K562 (cell line): Measurements from ENCODE around the gene BHLHE40. TPM values are rescaled to one million over a fixed set of nuclear protein-coding genes. Genes with fewer than 3 reads are reported as not detected.

Experiments used
- CTBP1 ChIP-seq: fragments of 450-650 bp; IDR thresholded peaks from 2 replicates; pipeline ENCODE4 v1.6.1; 2016; ENCODE audit warnings: borderline replicate concordance
- E2F6 ChIP-seq, 2 experiments: IDR thresholded peaks; 2 replicates each; pipeline ENCODE4 v1.6.1; 2011; ENCODE audit warnings: borderline replicate concordance in 1 of 2, control low read depth in 1 of 2, low read depth in 1 of 2, low read length in 1 of 2, mild to moderate bottlenecking in 1 of 2, mixed read lengths in 1 of 2, moderate library complexity in 1 of 2; ENCODE audit not compliant: insufficient read depth in 1 of 2, insufficient read length in 1 of 2, poor library complexity in 1 of 2, severe bottlenecking in 1 of 2; ENCODE audit errors: extremely low read depth in 1 of 2
- KDM2B ChIP-seq: fragments of 250-450 bp; sonication (Bioruptor Pico); IDR thresholded peaks from 2 replicates; pipeline ENCODE4 v1.8.0; 2021; ENCODE audit warnings: mild to moderate bottlenecking, moderate library complexity
- NRF1 ChIP-seq, 2 experiments: fragments of 450-650 bp; IDR thresholded peaks in 1 of 2; conservative IDR thresholded peaks in 1 of 2; 2 replicates each; pipeline ENCODE4 v1.6.1; 2014; ENCODE audit warnings: mild to moderate bottlenecking in 2 of 2
- RBBP5 ChIP-seq: fragments of 200-600 bp; sonication (generic); IDR thresholded peaks from 2 replicates; pipeline ENCODE4 v1.6.1; 2012; ENCODE audit warnings: borderline replicate concordance, mild to moderate bottlenecking, low read length, control low read depth, inconsistent platforms; ENCODE audit not compliant: insufficient read depth, poor library complexity, severe bottlenecking
- SUPT5H ChIP-seq: fragments of 450-650 bp; IDR thresholded peaks from 2 replicates; pipeline ENCODE4 v1.6.1; 2016
- YY1 ChIP-seq, 3 experiments: IDR thresholded peaks; 2 replicates each; pipeline ENCODE4 v1.6.1; 2011; ENCODE audit warnings: low read length in 2 of 3, mild to moderate bottlenecking in 2 of 3, moderate library complexity in 2 of 3, borderline replicate concordance in 1 of 3, control low read depth in 1 of 3, low read depth in 1 of 3; ENCODE audit not compliant: insufficient read depth in 3 of 3, insufficient replicate concordance in 2 of 3, control insufficient read depth in 1 of 3, insufficient read length in 1 of 3; ENCODE audit errors: extremely low read depth in 1 of 3
- ZNF324 ChIP-seq: fragments of 250-450 bp; sonication (Bioruptor Pico); IDR thresholded peaks from 2 replicates; pipeline ENCODE4 v1.4.0; 2020; ENCODE audit warnings: mild to moderate bottlenecking
- ZNF79 ChIP-seq: fragments of 250-450 bp; sonication (Bioruptor Pico); IDR thresholded peaks from 2 replicates; pipeline ENCODE4 v1.4.0; 2020; ENCODE audit warnings: low read depth, mild to moderate bottlenecking, moderate library complexity
- polyA plus RNA-seq, 8 experiments: library from polyadenylated mRNA; depleted of rRNA in 4 of 8; stranded (reverse) in 5 of 8; unstranded in 3 of 8; fragments of >200 nt; fragmentation: Nextera tagmentation in 2 of 8; fragmentation: Illumina TruSeq in 1 of 8; extraction: Ambion mirVana in 2 of 8; extraction: Trizol in 1 of 8; gene quantifications; 2 replicates each; pipeline versions ENCODE4 v1.2.1 to v1.2.3, GENCODE V29; 2011 to 2014; ENCODE audit warnings: inconsistent platforms in 1 of 8, missing spikeins in 1 of 8
- total RNA-seq, 7 experiments: library from RNA; depleted of rRNA in 6 of 7; stranded (reverse); fragments of >200 nt in 6 of 7; fragmentation: Illumina TruSeq in 2 of 7; extraction: Trizol in 2 of 7; gene quantifications; 2 replicates each; pipeline versions ENCODE4 v1.2.1 to v1.2.3, GENCODE V29; 2011 to 2021; ENCODE audit warnings: low replicate concordance in 1 of 7
- TF ChIP-seq, protein P1 (sequence below), 2 experiments: fragments of 450-650 bp; IDR thresholded peaks; 2 replicates each; pipeline ENCODE4 v1.6.1; 2016; ENCODE audit warnings: mild to moderate bottlenecking in 2 of 2, borderline replicate concordance in 1 of 2, low read depth in 1 of 2, moderate library complexity in 1 of 2
- TF ChIP-seq, protein P2 (sequence below), 3 experiments: fragments of 200-800 bp in 1 of 3; fragments of 250-450 bp in 1 of 3; fragments of 450-650 bp in 1 of 3; sonication (Bioruptor Pico) in 1 of 3; sonication (Bioruptor generic) in 1 of 3; formaldehyde crosslinking in 1 of 3; IDR thresholded peaks; 2 replicates each; pipeline versions ENCODE4 v1.6.1 to v1.8.0; 2016 to 2022; ENCODE audit warnings: mild to moderate bottlenecking in 2 of 3, missing genetic modification characterization in 2 of 3, missing compliant biosample characterization in 1 of 3, moderate library complexity in 1 of 3

The BHLHE40 gene
- total and polyA plus RNA-seq, 9 of the 15 experiments (the other 6 are each of a cell fraction or from before 2014, with no cell fraction given): 12.0 to 83.9 (median 31.4) TPM

DNA sequence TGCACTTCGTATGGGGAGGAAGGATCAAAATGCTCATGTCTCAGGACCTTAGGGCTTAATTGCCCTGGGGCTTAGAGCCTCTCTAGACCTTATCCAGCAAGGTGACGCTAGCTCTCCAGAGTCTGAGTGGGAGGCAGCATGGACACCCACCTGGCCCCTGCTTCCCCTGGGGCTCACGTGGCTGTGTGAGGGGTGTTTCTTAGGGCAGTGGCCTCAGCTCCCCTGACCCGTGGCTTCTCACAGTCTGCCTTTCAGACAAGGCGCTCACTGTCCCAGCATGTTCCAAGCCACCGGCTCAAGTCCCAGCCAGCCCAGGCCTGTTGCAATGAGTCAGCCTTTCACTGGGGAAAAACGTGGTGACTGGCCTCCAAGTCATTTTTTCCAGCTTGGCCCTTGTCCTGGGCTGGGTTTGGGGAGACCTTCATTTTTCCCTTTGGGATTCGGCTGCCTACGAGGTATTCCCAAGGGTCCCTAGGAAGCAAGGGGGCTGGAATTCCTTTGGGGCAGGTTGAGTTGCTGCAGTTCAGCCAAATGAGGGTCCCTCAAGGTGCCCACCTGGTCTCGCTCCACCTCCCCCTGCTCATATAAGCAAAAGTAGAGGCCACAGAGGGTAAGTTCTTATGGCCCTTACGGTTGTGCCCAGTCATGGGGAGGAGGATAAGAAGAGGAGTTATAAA is 15.7 kb downstream of the BHLHE40 start (continued):
- TF ChIP-seq, protein P1, sequence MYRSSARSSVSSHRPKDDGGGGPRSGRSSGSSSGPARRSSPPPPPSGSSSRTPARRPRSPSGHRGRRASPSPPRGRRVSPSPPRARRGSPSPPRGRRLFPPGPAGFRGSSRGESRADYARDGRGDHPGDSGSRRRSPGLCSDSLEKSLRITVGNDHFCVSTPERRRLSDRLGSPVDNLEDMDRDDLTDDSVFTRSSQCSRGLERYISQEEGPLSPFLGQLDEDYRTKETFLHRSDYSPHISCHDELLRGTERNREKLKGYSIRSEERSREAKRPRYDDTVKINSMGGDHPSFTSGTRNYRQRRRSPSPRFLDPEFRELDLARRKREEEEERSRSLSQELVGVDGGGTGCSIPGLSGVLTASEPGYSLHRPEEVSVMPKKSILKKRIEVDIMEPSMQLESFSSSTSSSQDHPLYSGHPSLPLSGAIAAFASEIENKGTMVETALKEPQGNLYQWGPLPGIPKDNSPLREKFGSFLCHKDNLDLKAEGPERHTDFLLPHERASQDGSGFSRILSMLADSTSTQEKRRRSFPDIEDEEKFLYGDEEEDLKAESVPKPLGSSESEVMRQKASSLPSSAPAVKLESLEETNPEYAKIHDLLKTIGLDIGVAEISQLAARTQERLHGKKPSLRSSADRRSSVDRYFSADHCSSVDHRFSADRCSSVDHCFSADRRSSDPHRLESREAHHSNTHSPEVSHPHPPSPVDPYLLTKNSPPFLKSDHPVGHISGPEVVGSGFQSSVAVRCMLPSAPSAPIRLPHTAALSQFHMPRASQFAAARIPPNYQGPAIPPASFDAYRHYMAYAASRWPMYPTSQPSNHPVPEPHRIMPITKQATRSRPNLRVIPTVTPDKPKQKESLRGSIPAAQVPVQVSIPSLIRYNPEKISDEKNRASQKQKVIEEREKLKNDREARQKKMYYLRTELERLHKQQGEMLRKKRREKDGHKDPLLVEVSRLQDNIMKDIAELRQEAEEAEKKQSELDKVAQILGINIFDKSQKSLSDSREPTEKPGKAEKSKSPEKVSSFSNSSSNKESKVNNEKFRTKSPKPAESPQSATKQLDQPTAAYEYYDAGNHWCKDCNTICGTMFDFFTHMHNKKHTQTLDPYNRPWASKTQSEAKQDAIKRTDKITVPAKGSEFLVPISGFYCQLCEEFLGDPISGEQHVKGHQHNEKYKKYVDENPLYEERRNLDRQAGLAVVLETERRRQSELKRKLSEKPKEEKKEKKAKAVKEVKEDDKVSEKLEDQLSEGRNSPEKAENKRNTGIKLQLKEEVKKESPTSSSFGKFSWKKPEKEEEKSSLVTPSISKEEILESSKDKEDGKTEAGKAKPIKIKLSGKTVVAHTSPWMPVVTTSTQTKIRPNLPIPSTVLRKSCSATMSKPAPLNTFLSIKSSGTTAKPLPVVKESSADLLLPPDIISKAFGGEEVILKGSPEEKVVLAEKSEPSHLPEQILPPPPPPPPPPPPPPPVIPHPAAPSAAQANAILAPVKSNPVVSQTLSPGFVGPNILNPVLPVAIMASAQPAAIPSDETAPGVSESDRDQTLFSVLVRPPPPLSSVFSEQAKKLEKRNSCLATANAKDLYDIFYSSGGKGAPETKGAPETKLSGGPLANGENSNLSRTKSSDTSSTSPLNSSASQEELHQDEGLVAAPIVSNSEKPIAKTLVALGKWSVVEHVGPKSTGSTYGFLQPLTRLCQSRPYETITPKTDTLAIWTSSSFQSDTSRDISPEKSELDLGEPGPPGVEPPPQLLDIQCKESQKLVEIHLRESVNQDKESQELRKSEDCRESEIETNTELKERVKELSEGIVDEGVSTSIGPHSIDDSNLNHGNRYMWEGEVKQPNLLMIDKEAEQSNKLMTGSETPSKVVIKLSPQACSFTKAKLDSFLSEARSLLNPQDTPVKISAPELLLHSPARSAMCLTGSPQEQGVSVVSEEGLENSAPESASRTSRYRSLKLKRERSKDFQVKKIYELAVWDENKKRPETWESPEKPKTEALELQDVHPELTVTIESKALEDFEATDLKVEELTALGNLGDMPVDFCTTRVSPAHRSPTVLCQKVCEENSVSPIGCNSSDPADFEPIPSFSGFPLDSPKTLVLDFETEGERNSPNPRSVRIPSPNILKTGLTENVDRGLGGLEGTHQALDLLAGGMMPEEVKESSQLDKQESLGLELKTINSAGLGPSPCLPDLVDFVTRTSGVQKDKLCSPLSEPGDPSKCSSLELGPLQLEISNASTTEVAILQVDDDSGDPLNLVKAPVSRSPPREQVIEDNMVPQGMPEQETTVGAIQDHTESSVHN (IDR thresholded peaks at IDR 0.05; ENCODE audit: borderline replicate concordance in 1 of 2, low read depth in 1 of 2): peak in 1 of 2 experiments; percentile 18; a peak in 1 of 4 replicates
- TF ChIP-seq KDM2B: 0 out of 2 replicates have a peak, but pooled peaks have one; percentile 3
- peak; percentile 76 for TF ChIP-seq SUPT5H
- TF ChIP-seq YY1 (IDR thresholded peaks at IDR 0.05; ENCODE audit: borderline replicate concordance in 1 of 3, control insufficient read depth in 1 of 3, extremely low read depth in 1 of 3, insufficient read depth in 3 of 3, insufficient read length in 1 of 3, insufficient replicate concordance in 2 of 3, low read depth in 1 of 3, low read length in 2 of 3): peak in 1 of 3 experiments; percentile 50
- peak; percentile 28 to 42; a peak in 1 of 4 replicates for TF ChIP-seq NRF1 (conservative IDR thresholded peaks at IDR 0.05 in 1 of 2, IDR thresholded peaks at IDR 0.05 in 1 of 2)
- TF ChIP-seq E2F6 (IDR thresholded peaks at IDR 0.05; ENCODE audit: borderline replicate concordance in 1 of 2, extremely low read depth in 1 of 2, insufficient read depth in 1 of 2, insufficient read length in 1 of 2, low read depth in 1 of 2, low read length in 1 of 2, poor library complexity in 1 of 2, severe bottlenecking in 1 of 2): peak; percentile 88 to 89
- TF ChIP-seq, protein P2, sequence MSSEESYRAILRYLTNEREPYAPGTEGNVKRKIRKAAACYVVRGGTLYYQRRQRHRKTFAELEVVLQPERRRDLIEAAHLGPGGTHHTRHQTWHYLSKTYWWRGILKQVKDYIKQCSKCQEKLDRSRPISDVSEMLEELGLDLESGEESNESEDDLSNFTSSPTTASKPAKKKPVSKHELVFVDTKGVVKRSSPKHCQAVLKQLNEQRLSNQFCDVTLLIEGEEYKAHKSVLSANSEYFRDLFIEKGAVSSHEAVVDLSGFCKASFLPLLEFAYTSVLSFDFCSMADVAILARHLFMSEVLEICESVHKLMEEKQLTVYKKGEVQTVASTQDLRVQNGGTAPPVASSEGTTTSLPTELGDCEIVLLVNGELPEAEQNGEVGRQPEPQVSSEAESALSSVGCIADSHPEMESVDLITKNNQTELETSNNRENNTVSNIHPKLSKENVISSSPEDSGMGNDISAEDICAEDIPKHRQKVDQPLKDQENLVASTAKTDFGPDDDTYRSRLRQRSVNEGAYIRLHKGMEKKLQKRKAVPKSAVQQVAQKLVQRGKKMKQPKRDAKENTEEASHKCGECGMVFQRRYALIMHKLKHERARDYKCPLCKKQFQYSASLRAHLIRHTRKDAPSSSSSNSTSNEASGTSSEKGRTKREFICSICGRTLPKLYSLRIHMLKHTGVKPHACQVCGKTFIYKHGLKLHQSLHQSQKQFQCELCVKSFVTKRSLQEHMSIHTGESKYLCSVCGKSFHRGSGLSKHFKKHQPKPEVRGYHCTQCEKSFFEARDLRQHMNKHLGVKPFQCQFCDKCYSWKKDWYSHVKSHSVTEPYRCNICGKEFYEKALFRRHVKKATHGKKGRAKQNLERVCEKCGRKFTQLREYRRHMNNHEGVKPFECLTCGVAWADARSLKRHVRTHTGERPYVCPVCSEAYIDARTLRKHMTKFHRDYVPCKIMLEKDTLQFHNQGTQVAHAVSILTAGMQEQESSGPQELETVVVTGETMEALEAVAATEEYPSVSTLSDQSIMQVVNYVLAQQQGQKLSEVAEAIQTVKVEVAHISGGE (CRISPR knock-in tag; IDR thresholded peaks at IDR 0.05): peak in 1 of 3 experiments; percentile 83; a peak in 2 of 6 replicates
- TF ChIP-seq CTBP1: peak; percentile 61; the same call in 1 of the 2 replicates
- TF ChIP-seq ZNF79: peak; percentile 65; the same call in 1 of the 2 replicates
- peak; percentile 82 for TF ChIP-seq RBBP5
- TF ChIP-seq ZNF324 (CRISPR knock-in tag): peak; percentile 42; the same call in 1 of the 2 replicates
